ENCODE measurements around the gene COP1. TPM values are rescaled to one million over a fixed set of nuclear protein-coding genes. Genes with fewer than 3 reads are reported as not detected.
A peak's percentile ranks its signal among the peaks of the same experiment; 100 is the strongest.

COP1 gene
- total and polyA plus RNA-seq, 12 donors = 17.9 to 55.2 (median 23.6) TPM

GRCh38 chr1:176066709-176067108 lies 140.4 kb downstream of the COP1 start:
- Histone ChIP-seq H3K27me3 (no peaks in the 10 kb centered on the region), H3K4me3 (no peak overlapping the region), H3K4me1 (no peaks in the 10 kb centered on the region), H3K36me3 (peaks cover 0 to 29% (median 0%) of the 10 kb centered on the region in 9 donors), H3K9me3 (no peaks in the 10 kb centered on the region), H3K27ac (no peak overlapping the region)
- WGBS, 2 donors = 92 to 95% methylated on average over 1 of the region's 1 CpG
- DNase-seq (no peak), ATAC-seq (no peak)
- intact Hi-C loops (cut with DNase I) = no loop called here
- TF ChIP-seq CTCF (IDR thresholded peaks at IDR 0.05) = no peak

GRCh38 chr1:176058686-176059085 lies 148.4 kb downstream of the COP1 start:
- ATAC-seq (peak in 1 of 8 donors; percentile 64), DNase-seq (no peak)
- intact Hi-C loops (cut with DNase I) = no loop called here
- Histone ChIP-seq H3K4me3 (no peak overlapping the region), H3K4me1 (no peaks in the 10 kb centered on the region), H3K27me3 (no peaks in the 10 kb centered on the region), H3K9me3 (no peaks in the 10 kb centered on the region), H3K36me3 (peaks cover 0 to 18% (median 0%) of the 10 kb centered on the region in 9 donors), H3K27ac (no peak overlapping the region)
- 38 to 74% methylated on average over 1 to 2 of the region's 2 CpGs for WGBS, 2 donors
- TF ChIP-seq CTCF (IDR thresholded peaks at IDR 0.05) = no peak

- Histone ChIP-seq H3K27me3 (no peaks in the 10 kb centered on the region), H3K9me3 (no peaks in the 10 kb centered on the region), H3K36me3 (peaks cover 0 to 21% (median 0%) of the 10 kb centered on the region in 9 donors), H3K27ac (no peak overlapping the region), H3K4me3 (no peak overlapping the region), H3K4me1 (no peaks in the 10 kb centered on the region)
- ATAC-seq = no peak
- WGBS, 2 donors = 92 to 94% methylated on average over 3 of the region's 3 CpGs
- intact Hi-C loops (cut with DNase I) = no loop called here
- no peak for DNase-seq
- TF ChIP-seq CTCF (IDR thresholded peaks at IDR 0.05) = no peak
These were observed 150.8 kb downstream of the COP1 start for GRCh38 chr1:176056312-176056711.

- Histone ChIP-seq H3K27me3 (no peaks in the 10 kb centered on the region), H3K27ac (no peak overlapping the region), H3K4me3 (no peak overlapping the region), H3K36me3 (peaks cover 0 to 16% (median 0%) of the 10 kb centered on the region in 9 donors), H3K4me1 (no peaks in the 10 kb centered on the region), H3K9me3 (no peaks in the 10 kb centered on the region)
- no peak for ATAC-seq
- intact Hi-C loops (cut with DNase I) = no loop called here
- no peak for DNase-seq
- no peak for TF ChIP-seq CTCF (IDR thresholded peaks at IDR 0.05)
- 59 to 69% methylated on average over 1 of the region's 1 CpG for WGBS, 2 donors
These were observed 151.7 kb downstream of the COP1 start for GRCh38 chr1:176055398-176055797.

All from heart right ventricle (tissue), 16 donors.